Fibroblast of villous mesenchyme (primary cell): ENCODE measurements around the gene DAB2. TPM values are rescaled to one million over a fixed set of nuclear protein-coding genes. Genes with fewer than 3 reads are reported as not detected.

Source experiments
- DNase-seq: peaks from one replicate; pipeline ENCODE4 v3.0.0-alpha.2; 2010; ENCODE audit warnings: low read depth
- H3K4me3 ChIP-seq: 2 replicates; pipeline ENCODE4 v1.5.1; 2011; ENCODE audit warnings: low read depth, mild to moderate bottlenecking, low read length
- total RNA-seq: library from RNA; depleted of rRNA; stranded (reverse); fragments of >200 nt; gene quantifications from 2 replicates; pipeline ENCODE4 v1.2.3, GENCODE V29; 2012
- TF ChIP-seq, protein P1 (sequence below): IDR thresholded peaks from 2 replicates; pipeline ENCODE4 v1.5.1; 2012; ENCODE audit warnings: low read depth, mild to moderate bottlenecking, low read length; ENCODE audit not compliant: insufficient read depth

DAB2 gene
- total RNA-seq, 1 donor, result 332 TPM

- peak; percentile 77 for DNase-seq
- no peak overlapping the region for H3K4me3 ChIP-seq
- TF ChIP-seq, protein P1, sequence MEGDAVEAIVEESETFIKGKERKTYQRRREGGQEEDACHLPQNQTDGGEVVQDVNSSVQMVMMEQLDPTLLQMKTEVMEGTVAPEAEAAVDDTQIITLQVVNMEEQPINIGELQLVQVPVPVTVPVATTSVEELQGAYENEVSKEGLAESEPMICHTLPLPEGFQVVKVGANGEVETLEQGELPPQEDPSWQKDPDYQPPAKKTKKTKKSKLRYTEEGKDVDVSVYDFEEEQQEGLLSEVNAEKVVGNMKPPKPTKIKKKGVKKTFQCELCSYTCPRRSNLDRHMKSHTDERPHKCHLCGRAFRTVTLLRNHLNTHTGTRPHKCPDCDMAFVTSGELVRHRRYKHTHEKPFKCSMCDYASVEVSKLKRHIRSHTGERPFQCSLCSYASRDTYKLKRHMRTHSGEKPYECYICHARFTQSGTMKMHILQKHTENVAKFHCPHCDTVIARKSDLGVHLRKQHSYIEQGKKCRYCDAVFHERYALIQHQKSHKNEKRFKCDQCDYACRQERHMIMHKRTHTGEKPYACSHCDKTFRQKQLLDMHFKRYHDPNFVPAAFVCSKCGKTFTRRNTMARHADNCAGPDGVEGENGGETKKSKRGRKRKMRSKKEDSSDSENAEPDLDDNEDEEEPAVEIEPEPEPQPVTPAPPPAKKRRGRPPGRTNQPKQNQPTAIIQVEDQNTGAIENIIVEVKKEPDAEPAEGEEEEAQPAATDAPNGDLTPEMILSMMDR, result no peak
These were observed 34.3 kb upstream of the DAB2 start for GRCh38 chr5:39459071-39459470.

DNA sequence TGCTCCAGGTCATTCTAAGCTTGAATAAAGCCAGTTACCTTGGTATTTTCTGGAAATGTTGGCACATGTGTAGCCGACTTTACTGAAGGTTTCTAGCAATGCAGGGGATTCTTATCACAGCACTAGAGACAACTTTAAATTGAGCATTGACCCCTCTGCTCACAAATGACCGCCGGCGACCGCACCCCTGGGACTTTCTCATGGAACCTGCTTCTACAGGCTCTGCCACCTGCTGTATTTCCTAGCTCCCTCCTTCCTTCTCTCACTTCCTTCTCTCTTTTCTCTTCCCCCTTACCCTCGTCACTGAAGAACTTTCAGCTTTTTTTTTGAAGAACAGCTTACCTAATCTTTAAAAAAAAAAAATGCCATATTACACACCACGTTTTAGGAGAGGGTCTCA is 30.9 kb upstream of the DAB2 start:
- H3K4me3 ChIP-seq, result no peak overlapping the region
- TF ChIP-seq, protein P1, result no peak
- no peak for DNase-seq

- no peak overlapping the region for H3K4me3 ChIP-seq
- DNase-seq, result no peak
- TF ChIP-seq, protein P1, result no peak
These were observed 28.8 kb upstream of the DAB2 start for GRCh38 chr5:39453606-39454005.

DNA sequence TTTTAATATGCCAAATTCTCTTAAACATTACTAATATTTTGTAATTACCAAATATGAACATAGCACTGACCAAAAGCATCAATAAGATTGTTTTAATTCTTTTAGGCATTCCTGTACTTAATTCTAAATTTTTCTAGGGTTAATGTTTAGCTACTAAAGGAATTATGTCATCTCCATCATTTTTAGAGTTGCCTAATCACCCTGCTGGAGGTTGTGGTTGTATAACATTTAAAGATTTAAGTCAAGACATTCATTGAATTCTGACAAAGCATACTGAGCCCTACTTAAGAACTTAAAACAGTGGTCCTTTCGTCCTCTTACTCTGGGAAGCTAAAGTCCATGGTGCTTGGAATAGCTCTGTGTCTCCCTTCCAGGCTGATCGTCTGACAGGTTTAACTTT is 28.1 kb upstream of the DAB2 start:
- DNase-seq, result peak; percentile 54
- no peak overlapping the region for H3K4me3 ChIP-seq
- TF ChIP-seq, protein P1, result no peak

GRCh38 chr5:39451276-39451941 is 26.6 kb upstream of the DAB2 start:
- DNase-seq, result no peak
- no peak overlapping the region for H3K4me3 ChIP-seq
- TF ChIP-seq, protein P1, result no peak

- no peak overlapping the region for H3K4me3 ChIP-seq
- no peak for DNase-seq
- TF ChIP-seq, protein P1, result no peak
These were observed 25.7 kb upstream of the DAB2 start for GRCh38 chr5:39450487-39450886.

DNA sequence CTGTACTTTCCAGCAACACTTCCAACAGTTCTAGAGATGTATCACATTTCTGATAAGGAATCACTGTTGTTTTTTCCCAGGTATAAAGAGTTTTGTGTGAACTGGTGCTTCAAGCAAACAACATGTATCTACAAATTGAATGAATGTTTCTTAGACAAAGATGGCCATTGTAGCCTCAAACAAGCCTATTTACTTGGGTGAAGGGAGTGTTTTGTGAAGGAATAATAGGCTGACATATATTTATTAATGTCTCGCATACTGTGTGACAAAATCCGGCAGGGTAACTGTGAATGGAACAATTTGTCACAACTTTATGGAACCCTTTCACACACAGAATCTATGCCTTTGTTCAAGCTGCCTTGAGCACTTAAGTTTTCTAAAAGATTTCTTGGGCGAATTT is 24.8 kb upstream of the DAB2 start:
- H3K4me3 ChIP-seq, result no peak overlapping the region
- DNase-seq, result no peak
- TF ChIP-seq, protein P1, result no peak
